Neural cell (in vitro differentiated cells): ENCODE measurements around the gene S100A8. TPM values are rescaled to one million over a fixed set of nuclear protein-coding genes. Genes with fewer than 3 reads are reported as not detected.

Source experiments
- H2AFZ ChIP-seq: fragments of 200-600, 300-800 bp; sonication (generic), shearing (Covaris generic); 2 replicates; pipeline ENCODE4 v1.6.0; 2014; ENCODE audit warnings: low read depth, mild to moderate bottlenecking, antibody characterized with exemption, low read length, moderate library complexity
- H3F3A ChIP-seq: fragments of 200-600 bp; shearing (Covaris generic); 2 replicates; pipeline ENCODE4 v1.6.1; 2016; ENCODE audit warnings: mild to moderate bottlenecking, moderate library complexity, mixed read lengths, antibody characterized with exemption, low read length; ENCODE audit not compliant: insufficient read depth, poor library complexity, severe bottlenecking
- H3K27ac ChIP-seq: fragments of 200-600, 300-800 bp; sonication (generic), shearing (Covaris generic); 2 replicates; pipeline ENCODE4 v1.5.1; 2014; ENCODE audit warnings: mild to moderate bottlenecking, low read length, moderate library complexity
- H3K27me3 ChIP-seq: fragments of 300-800, 200-600 bp; sonication (generic), shearing (Covaris generic); 2 replicates; pipeline ENCODE4 v1.6.0; 2014; ENCODE audit warnings: mild to moderate bottlenecking, low read depth, low read length, moderate library complexity; ENCODE audit not compliant: insufficient read depth
- H3K36me3 ChIP-seq: fragments of 300-800, 200-600 bp; sonication (generic), shearing (Covaris generic); 2 replicates; pipeline ENCODE4 v1.5.1; 2014; ENCODE audit warnings: mild to moderate bottlenecking, antibody characterized with exemption, low read length, moderate library complexity; ENCODE audit not compliant: insufficient read depth
- H3K4me2 ChIP-seq: fragments of 300-800, 200-600 bp; sonication (generic), shearing (Covaris generic); 2 replicates; pipeline ENCODE4 v1.6.0; 2014; ENCODE audit warnings: mild to moderate bottlenecking, low read length
- H3K4me3 ChIP-seq: fragments of 300-800, 200-600 bp; sonication (generic), shearing (Covaris generic); 2 replicates; pipeline ENCODE4 v1.5.1; 2014; ENCODE audit warnings: mild to moderate bottlenecking, low read length, moderate library complexity
- H3K79me2 ChIP-seq: fragments of 200-600 bp; shearing (Covaris generic); replicated peaks from 2 replicates; pipeline ENCODE4 v1.6.0; 2014; ENCODE audit warnings: mild to moderate bottlenecking, low read length, moderate library complexity; ENCODE audit not compliant: insufficient read depth
- H3K9ac ChIP-seq: fragments of 300-800, 200-600 bp; sonication (generic), shearing (Covaris generic); 2 replicates; pipeline ENCODE4 v1.6.1; 2016; ENCODE audit warnings: mild to moderate bottlenecking, low read length, mixed read lengths
- H3K9me2 ChIP-seq: fragments of 200-600 bp; shearing (Covaris generic); 2 replicates; pipeline ENCODE4 v1.6.1; 2016; ENCODE audit warnings: mild to moderate bottlenecking, low read length, mixed read lengths; ENCODE audit not compliant: insufficient read depth
- H3K9me3 ChIP-seq: fragments of 200-600, 300-800 bp; sonication (generic), shearing (Covaris generic); 2 replicates; pipeline ENCODE4 v1.6.1; 2016; ENCODE audit warnings: mild to moderate bottlenecking, mixed run types, low read length, moderate library complexity, mixed read lengths
- H4K20me1 ChIP-seq: fragments of 200-600 bp; shearing (Covaris generic); 2 replicates; pipeline ENCODE4 v1.6.1; 2016; ENCODE audit warnings: mild to moderate bottlenecking, mixed run types; ENCODE audit not compliant: insufficient read depth
- EP300 ChIP-seq: fragments of 450-650 bp; conservative IDR thresholded peaks from 2 replicates; pipeline ENCODE4 v1.6.1; 2014; ENCODE audit warnings: antibody characterized with exemption, mild to moderate bottlenecking, moderate library complexity; ENCODE audit not compliant: poor library complexity, severe bottlenecking
- EZH2 ChIP-seq: fragments of 200-600, 300-800 bp; shearing (Covaris generic), sonication (generic); IDR thresholded peaks from 2 replicates; pipeline ENCODE4 v1.6.1; 2014; ENCODE audit warnings: antibody characterized with exemption, low read length, borderline replicate concordance, mild to moderate bottlenecking; ENCODE audit not compliant: insufficient read depth, poor library complexity, severe bottlenecking
- MXI1 ChIP-seq: fragments of 450-650 bp; conservative IDR thresholded peaks from 2 replicates; pipeline ENCODE4 v1.6.1; 2014; ENCODE audit warnings: antibody characterized with exemption, mild to moderate bottlenecking; ENCODE audit not compliant: poor library complexity, severe bottlenecking
- POLR2AphosphoS5 ChIP-seq: IDR thresholded peaks from 2 replicates; pipeline ENCODE4 v1.6.1; 2012
- RAD21 ChIP-seq: fragments of 450-650 bp; conservative IDR thresholded peaks from 2 replicates; pipeline ENCODE4 v1.6.1; 2014; ENCODE audit warnings: antibody characterized with exemption, mild to moderate bottlenecking, moderate library complexity
- SMC3 ChIP-seq: fragments of 450-650 bp; conservative IDR thresholded peaks from 2 replicates; pipeline ENCODE4 v1.6.1; 2014; ENCODE audit warnings: antibody characterized with exemption, mild to moderate bottlenecking, moderate library complexity; ENCODE audit not compliant: poor library complexity
- TAF1 ChIP-seq: IDR thresholded peaks from 2 replicates; pipeline ENCODE4 v1.6.1; 2012; ENCODE audit warnings: low read depth
- polyA plus RNA-seq: library from polyadenylated mRNA; depleted of rRNA; stranded (reverse); fragments of >200 nt; gene quantifications from 2 replicates; pipeline ENCODE4 v1.2.3, GENCODE V29; 2014
- TF ChIP-seq, protein P1 (sequence below): fragments of 450-650 bp; IDR thresholded peaks from 2 replicates; pipeline ENCODE4 v1.5.1; 2014; ENCODE audit warnings: antibody characterized with exemption, mild to moderate bottlenecking, moderate library complexity; ENCODE audit not compliant: poor library complexity, severe bottlenecking
- TF ChIP-seq, protein P2 (sequence below): IDR thresholded peaks from 2 replicates; pipeline ENCODE4 v1.6.1; 2012; ENCODE audit warnings: borderline replicate concordance

The S100A8 gene
- polyA plus RNA-seq, 1 donor from 2014 or later, result not detected

DNA sequence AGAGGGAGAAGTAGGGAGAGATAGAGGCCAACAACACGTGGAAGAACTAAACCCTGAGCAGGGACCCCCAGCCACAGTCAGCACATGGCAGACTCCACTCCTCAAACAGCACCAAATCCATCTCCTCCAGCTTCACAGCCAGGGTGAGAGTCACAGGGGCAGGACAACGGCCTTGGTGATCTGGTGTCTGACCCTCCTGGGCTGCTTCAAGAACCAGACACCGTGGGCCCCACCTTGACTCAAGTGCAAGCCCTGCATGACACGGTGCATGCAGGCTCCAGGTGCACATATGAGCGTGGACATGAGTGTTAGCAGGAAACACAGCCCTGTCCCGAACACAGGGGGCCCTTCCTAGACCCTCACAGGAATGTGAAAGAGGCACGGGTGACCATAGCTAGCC, 47.7 kb upstream of the S100A8 start:
- no peaks in the 10 kb centered on the region for H3K9me2 ChIP-seq
- no peak overlapping the region for H3K9ac ChIP-seq
- H3K36me3 ChIP-seq, result no peaks in the 10 kb centered on the region
- no peaks in the 10 kb centered on the region for H3K79me2 ChIP-seq
- H3K4me2 ChIP-seq, result no peak overlapping the region
- no peaks in the 10 kb centered on the region for H4K20me1 ChIP-seq
- H3K27ac ChIP-seq, result no peak overlapping the region
- H3K27me3 ChIP-seq, result no peaks in the 10 kb centered on the region
- TF ChIP-seq MXI1 (no peak), EZH2 (no peak), TAF1 (no peak), SMC3 (no peak), RAD21 (no peak), POLR2AphosphoS5 (no peak), EP300 (no peak)
- TF ChIP-seq, protein P1, sequence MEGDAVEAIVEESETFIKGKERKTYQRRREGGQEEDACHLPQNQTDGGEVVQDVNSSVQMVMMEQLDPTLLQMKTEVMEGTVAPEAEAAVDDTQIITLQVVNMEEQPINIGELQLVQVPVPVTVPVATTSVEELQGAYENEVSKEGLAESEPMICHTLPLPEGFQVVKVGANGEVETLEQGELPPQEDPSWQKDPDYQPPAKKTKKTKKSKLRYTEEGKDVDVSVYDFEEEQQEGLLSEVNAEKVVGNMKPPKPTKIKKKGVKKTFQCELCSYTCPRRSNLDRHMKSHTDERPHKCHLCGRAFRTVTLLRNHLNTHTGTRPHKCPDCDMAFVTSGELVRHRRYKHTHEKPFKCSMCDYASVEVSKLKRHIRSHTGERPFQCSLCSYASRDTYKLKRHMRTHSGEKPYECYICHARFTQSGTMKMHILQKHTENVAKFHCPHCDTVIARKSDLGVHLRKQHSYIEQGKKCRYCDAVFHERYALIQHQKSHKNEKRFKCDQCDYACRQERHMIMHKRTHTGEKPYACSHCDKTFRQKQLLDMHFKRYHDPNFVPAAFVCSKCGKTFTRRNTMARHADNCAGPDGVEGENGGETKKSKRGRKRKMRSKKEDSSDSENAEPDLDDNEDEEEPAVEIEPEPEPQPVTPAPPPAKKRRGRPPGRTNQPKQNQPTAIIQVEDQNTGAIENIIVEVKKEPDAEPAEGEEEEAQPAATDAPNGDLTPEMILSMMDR, result no peak
- TF ChIP-seq, protein P2, sequence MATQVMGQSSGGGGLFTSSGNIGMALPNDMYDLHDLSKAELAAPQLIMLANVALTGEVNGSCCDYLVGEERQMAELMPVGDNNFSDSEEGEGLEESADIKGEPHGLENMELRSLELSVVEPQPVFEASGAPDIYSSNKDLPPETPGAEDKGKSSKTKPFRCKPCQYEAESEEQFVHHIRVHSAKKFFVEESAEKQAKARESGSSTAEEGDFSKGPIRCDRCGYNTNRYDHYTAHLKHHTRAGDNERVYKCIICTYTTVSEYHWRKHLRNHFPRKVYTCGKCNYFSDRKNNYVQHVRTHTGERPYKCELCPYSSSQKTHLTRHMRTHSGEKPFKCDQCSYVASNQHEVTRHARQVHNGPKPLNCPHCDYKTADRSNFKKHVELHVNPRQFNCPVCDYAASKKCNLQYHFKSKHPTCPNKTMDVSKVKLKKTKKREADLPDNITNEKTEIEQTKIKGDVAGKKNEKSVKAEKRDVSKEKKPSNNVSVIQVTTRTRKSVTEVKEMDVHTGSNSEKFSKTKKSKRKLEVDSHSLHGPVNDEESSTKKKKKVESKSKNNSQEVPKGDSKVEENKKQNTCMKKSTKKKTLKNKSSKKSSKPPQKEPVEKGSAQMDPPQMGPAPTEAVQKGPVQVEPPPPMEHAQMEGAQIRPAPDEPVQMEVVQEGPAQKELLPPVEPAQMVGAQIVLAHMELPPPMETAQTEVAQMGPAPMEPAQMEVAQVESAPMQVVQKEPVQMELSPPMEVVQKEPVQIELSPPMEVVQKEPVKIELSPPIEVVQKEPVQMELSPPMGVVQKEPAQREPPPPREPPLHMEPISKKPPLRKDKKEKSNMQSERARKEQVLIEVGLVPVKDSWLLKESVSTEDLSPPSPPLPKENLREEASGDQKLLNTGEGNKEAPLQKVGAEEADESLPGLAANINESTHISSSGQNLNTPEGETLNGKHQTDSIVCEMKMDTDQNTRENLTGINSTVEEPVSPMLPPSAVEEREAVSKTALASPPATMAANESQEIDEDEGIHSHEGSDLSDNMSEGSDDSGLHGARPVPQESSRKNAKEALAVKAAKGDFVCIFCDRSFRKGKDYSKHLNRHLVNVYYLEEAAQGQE, result no peak
- H3K9me3 ChIP-seq, result peaks cover 3% of the 10 kb centered on the region
- H3K4me3 ChIP-seq, result no peak overlapping the region
- no peaks in the 10 kb centered on the region for H3F3A ChIP-seq
- no peak overlapping the region for H2AFZ ChIP-seq

GRCh38 chr1:153437236-153437635, 46.4 kb upstream of the S100A8 start:
- H3K27me3 ChIP-seq, result no peaks in the 10 kb centered on the region
- H3K79me2 ChIP-seq, result no peaks in the 10 kb centered on the region
- no peaks in the 10 kb centered on the region for H3K36me3 ChIP-seq
- H3K9me3 ChIP-seq, result no peaks in the 10 kb centered on the region
- H3K9me2 ChIP-seq, result no peaks in the 10 kb centered on the region
- no peak overlapping the region for H3K4me3 ChIP-seq
- TF ChIP-seq EZH2 (no peak), TAF1 (no peak), SMC3 (no peak), POLR2AphosphoS5 (no peak), EP300 (no peak), MXI1 (no peak), RAD21 (no peak)
- TF ChIP-seq, protein P2, result no peak
- TF ChIP-seq, protein P1, result no peak
- H2AFZ ChIP-seq, result no peak overlapping the region
- H3K9ac ChIP-seq, result no peak overlapping the region
- no peak overlapping the region for H3K4me2 ChIP-seq
- H3F3A ChIP-seq, result no peaks in the 10 kb centered on the region
- no peaks in the 10 kb centered on the region for H4K20me1 ChIP-seq
- no peak overlapping the region for H3K27ac ChIP-seq
